ENCODE data around the gene SQOR.
A peak's percentile ranks its signal among the peaks of the same experiment; 100 is the strongest.

The SQOR gene

GRCh38 chr15:45705510-45706473, 71.0 kb downstream of the SQOR start:
- Histone ChIP-seq H4K91ac (ENCODE audit: low read length) (no peak overlapping the region), H2AFZ (ENCODE audit: low read depth, low read length) (no peak overlapping the region), H3K14ac (ENCODE audit: low read length in 2 of 2) (no peak overlapping the region), H3K79me1 (replicated peaks; ENCODE audit: low read length, poor library complexity, severe bottlenecking) (peaks cover 2% of the 10 kb centered on the region), H3K9ac (ENCODE audit: low read length) (peak overlapping the region; percentile 85), H2BK5ac (ENCODE audit: low read depth, low read length, poor library complexity, severe bottlenecking) (no peak overlapping the region), H4K8ac (ENCODE audit: low read length) (no peak overlapping the region), H2BK15ac (ENCODE audit: low read depth, poor library complexity, severe bottlenecking) (no peak overlapping the region), H3K4me2 (ENCODE audit: low read length, poor library complexity, severe bottlenecking) (peak overlapping the region; percentile 95), H3K4me3 (ENCODE audit: insufficient read depth in 1 of 2, low read depth in 1 of 2, low read length in 2 of 2) (peak overlapping the region in 1 of 2 experiments; percentile 86), H2BK12ac (ENCODE audit: low read length in 2 of 2) (no peak overlapping the region), H2AK5ac (ENCODE audit: low read length, severe bottlenecking) (no peak overlapping the region), H2BK120ac (ENCODE audit: low read depth, low read length) (no peak overlapping the region), H3K4ac (ENCODE audit: low read depth in 1 of 2, low read length in 2 of 2) (peak overlapping the region in 1 of 2 experiments; percentile 15), H3K4me1 (ENCODE audit: control insufficient read depth, insufficient read depth, low read depth, low read length) (peaks cover 11% of the 10 kb centered on the region), H3K9me3 (ENCODE audit: control insufficient read depth, low read length) (no peaks in the 10 kb centered on the region), H3K36me3 (ENCODE audit: control insufficient read depth in 1 of 2, insufficient read depth in 2 of 2, low read depth in 1 of 2, low read length in 2 of 2) (no peaks in the 10 kb centered on the region), H3K27me3 (ENCODE audit: control insufficient read depth in 1 of 2, insufficient read depth in 1 of 2, low read length in 2 of 2) (no peaks in the 10 kb centered on the region), H3K18ac (ENCODE audit: low read depth in 1 of 2, low read length in 2 of 2) (no peak overlapping the region), H3K27ac (ENCODE audit: low read length, poor library complexity, severe bottlenecking) (peak overlapping the region; percentile 39), H3K23ac (ENCODE audit: low read length in 2 of 2) (no peak overlapping the region)
- WGBS: 2% methylated on average over 13 of the region's 15 CpGs
- peak; percentile 88 for DNase-seq

GRCh38 chr15:45710657-45711056, 75.8 kb downstream of the SQOR start:
- Histone ChIP-seq H3K4me2 (ENCODE audit: low read length, poor library complexity, severe bottlenecking) (no peak overlapping the region), H2BK15ac (ENCODE audit: low read depth, poor library complexity, severe bottlenecking) (no peak overlapping the region), H3K9ac (ENCODE audit: low read length) (no peak overlapping the region), H2BK120ac (ENCODE audit: low read depth, low read length) (no peak overlapping the region), H3K27me3 (ENCODE audit: control insufficient read depth in 1 of 2, insufficient read depth in 1 of 2, low read length in 2 of 2) (no peaks in the 10 kb centered on the region), H4K91ac (ENCODE audit: low read length) (no peak overlapping the region), H3K4ac (ENCODE audit: low read depth in 1 of 2, low read length in 2 of 2) (no peak overlapping the region), H3K9me3 (ENCODE audit: control insufficient read depth, low read length) (no peaks in the 10 kb centered on the region), H3K14ac (ENCODE audit: low read length in 2 of 2) (no peak overlapping the region), H3K4me1 (ENCODE audit: control insufficient read depth, insufficient read depth, low read depth, low read length) (peaks cover 4% of the 10 kb centered on the region), H2BK12ac (ENCODE audit: low read length in 2 of 2) (no peak overlapping the region), H3K4me3 (ENCODE audit: insufficient read depth in 1 of 2, low read depth in 1 of 2, low read length in 2 of 2) (no peak overlapping the region), H3K23ac (ENCODE audit: low read length in 2 of 2) (peak overlapping the region in 1 of 2 experiments; percentile 69), H4K8ac (ENCODE audit: low read length) (no peak overlapping the region), H3K27ac (ENCODE audit: low read length, poor library complexity, severe bottlenecking) (no peak overlapping the region), H2BK5ac (ENCODE audit: low read depth, low read length, poor library complexity, severe bottlenecking) (no peak overlapping the region), H2AFZ (ENCODE audit: low read depth, low read length) (peak overlapping the region; percentile 42), H3K79me1 (replicated peaks; ENCODE audit: low read length, poor library complexity, severe bottlenecking) (peaks cover 2% of the 10 kb centered on the region), H3K36me3 (ENCODE audit: control insufficient read depth in 1 of 2, insufficient read depth in 2 of 2, low read depth in 1 of 2, low read length in 2 of 2) (no peaks in the 10 kb centered on the region), H2AK5ac (ENCODE audit: low read length, severe bottlenecking) (no peak overlapping the region), H3K18ac (ENCODE audit: low read depth in 1 of 2, low read length in 2 of 2) (no peak overlapping the region)
- peak; percentile 61 for DNase-seq
- WGBS: 9% methylated on average over 6 of the region's 6 CpGs

DNA sequence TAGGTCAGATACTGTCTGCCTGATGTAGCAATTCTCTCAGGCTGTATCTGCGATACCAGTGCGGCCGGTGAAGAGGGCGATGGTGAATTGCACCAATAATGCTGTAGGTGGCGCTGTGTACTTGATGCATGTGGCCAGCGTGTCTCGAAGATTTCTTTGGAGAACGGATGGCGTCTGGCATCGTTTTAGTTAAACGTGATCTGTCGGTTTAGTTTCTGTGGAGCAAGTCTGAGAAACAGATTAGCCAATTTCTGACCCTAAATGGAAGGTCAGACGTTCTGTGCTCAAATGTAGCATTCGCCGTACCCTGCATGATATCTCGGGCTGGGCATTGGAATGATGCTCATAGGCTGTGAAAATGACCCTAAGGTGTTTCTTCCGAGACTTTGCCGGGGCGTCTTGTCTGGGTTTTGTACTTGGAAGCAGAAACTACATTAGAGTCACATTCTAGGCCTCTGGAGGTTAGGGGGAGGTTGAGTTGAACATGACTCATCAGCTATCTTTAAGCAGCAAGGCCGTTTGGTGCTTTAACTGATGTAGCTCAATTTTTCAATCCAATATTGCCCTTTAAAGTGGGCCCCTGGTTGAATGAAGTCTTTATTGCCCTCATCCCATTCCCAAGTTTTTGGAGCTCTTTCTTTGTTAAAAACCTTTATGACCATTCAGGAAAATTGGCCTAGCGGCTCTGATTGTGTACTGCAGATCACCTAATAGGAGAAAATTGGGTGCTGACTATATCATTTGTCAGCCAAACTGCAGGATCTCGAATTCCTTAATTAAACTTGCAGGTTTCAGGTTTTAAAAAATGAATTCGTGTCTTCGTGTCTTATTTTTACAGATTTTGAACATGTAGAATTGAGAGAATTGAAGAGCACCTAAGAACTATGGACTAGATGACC, 80.0 kb downstream of the SQOR start:
- Histone ChIP-seq H3K27me3 (ENCODE audit: control insufficient read depth in 1 of 2, insufficient read depth in 1 of 2, low read length in 2 of 2) (no peaks in the 10 kb centered on the region), H3K23ac (ENCODE audit: low read length in 2 of 2) (no peak overlapping the region), H3K36me3 (ENCODE audit: control insufficient read depth in 1 of 2, insufficient read depth in 2 of 2, low read depth in 1 of 2, low read length in 2 of 2) (no peaks in the 10 kb centered on the region), H3K27ac (ENCODE audit: low read length, poor library complexity, severe bottlenecking) (peak overlapping the region; percentile 43), H3K9me3 (ENCODE audit: control insufficient read depth, low read length) (no peaks in the 10 kb centered on the region), H2AFZ (ENCODE audit: low read depth, low read length) (no peak overlapping the region), H4K91ac (ENCODE audit: low read length) (no peak overlapping the region), H3K4me2 (ENCODE audit: low read length, poor library complexity, severe bottlenecking) (peak overlapping the region; percentile 81), H3K4me3 (ENCODE audit: insufficient read depth in 1 of 2, low read depth in 1 of 2, low read length in 2 of 2) (peak overlapping the region in 1 of 2 experiments; percentile 71), H2BK120ac (ENCODE audit: low read depth, low read length) (no peak overlapping the region), H3K18ac (ENCODE audit: low read depth in 1 of 2, low read length in 2 of 2) (peak overlapping the region in 1 of 2 experiments; percentile 55), H3K4me1 (ENCODE audit: control insufficient read depth, insufficient read depth, low read depth, low read length) (peaks cover 4% of the 10 kb centered on the region), H3K14ac (ENCODE audit: low read length in 2 of 2) (no peak overlapping the region), H2BK12ac (ENCODE audit: low read length in 2 of 2) (no peak overlapping the region), H2BK15ac (ENCODE audit: low read depth, poor library complexity, severe bottlenecking) (no peak overlapping the region), H3K9ac (ENCODE audit: low read length) (peak overlapping the region; percentile 80), H3K79me1 (replicated peaks; ENCODE audit: low read length, poor library complexity, severe bottlenecking) (peaks cover 3% of the 10 kb centered on the region), H3K4ac (ENCODE audit: low read depth in 1 of 2, low read length in 2 of 2) (no peak overlapping the region), H4K8ac (ENCODE audit: low read length) (peak overlapping the region; percentile 88), H2BK5ac (ENCODE audit: low read depth, low read length, poor library complexity, severe bottlenecking) (no peak overlapping the region), H2AK5ac (ENCODE audit: low read length, severe bottlenecking) (no peak overlapping the region)
- peak; percentile 81 for DNase-seq
- WGBS: 31% methylated on average over 23 of the region's 24 CpGs

GRCh38 chr15:45715528-45715927, 80.7 kb downstream of the SQOR start:
- 100% methylated on average over 1 of the region's 1 CpG for WGBS
- no peak overlapping the region for H2BK15ac ChIP-seq (ENCODE audit: low read depth, poor library complexity, severe bottlenecking)
- no peak overlapping the region for H3K27ac ChIP-seq (ENCODE audit: low read length, poor library complexity, severe bottlenecking)
- no peaks in the 10 kb centered on the region for H3K9me3 ChIP-seq (ENCODE audit: control insufficient read depth, low read length)
- DNase-seq: peak; percentile 23
- no peak overlapping the region for H3K18ac ChIP-seq (ENCODE audit: low read depth in 1 of 2, low read length in 2 of 2)
- H3K4ac ChIP-seq (ENCODE audit: low read depth in 1 of 2, low read length in 2 of 2): no peak overlapping the region
- peaks cover 4% of the 10 kb centered on the region for H3K79me1 ChIP-seq (replicated peaks; ENCODE audit: low read length, poor library complexity, severe bottlenecking)
- no peak overlapping the region for H2BK12ac ChIP-seq (ENCODE audit: low read length in 2 of 2)
- H4K8ac ChIP-seq (ENCODE audit: low read length): no peak overlapping the region
- H3K14ac ChIP-seq (ENCODE audit: low read length in 2 of 2): no peak overlapping the region
- H2AFZ ChIP-seq (ENCODE audit: low read depth, low read length): no peak overlapping the region
- H3K36me3 ChIP-seq (ENCODE audit: control insufficient read depth in 1 of 2, insufficient read depth in 2 of 2, low read depth in 1 of 2, low read length in 2 of 2): no peaks in the 10 kb centered on the region
- H3K4me2 ChIP-seq (ENCODE audit: low read length, poor library complexity, severe bottlenecking): no peak overlapping the region
- H2AK5ac ChIP-seq (ENCODE audit: low read length, severe bottlenecking): no peak overlapping the region
- H2BK120ac ChIP-seq (ENCODE audit: low read depth, low read length): no peak overlapping the region
- peaks cover 4% of the 10 kb centered on the region for H3K4me1 ChIP-seq (ENCODE audit: control insufficient read depth, insufficient read depth, low read depth, low read length)
- H3K9ac ChIP-seq (ENCODE audit: low read length): peak overlapping the region; percentile 12
- H2BK5ac ChIP-seq (ENCODE audit: low read depth, low read length, poor library complexity, severe bottlenecking): no peak overlapping the region
- no peak overlapping the region for H3K4me3 ChIP-seq (ENCODE audit: insufficient read depth in 1 of 2, low read depth in 1 of 2, low read length in 2 of 2)
- no peaks in the 10 kb centered on the region for H3K27me3 ChIP-seq (ENCODE audit: control insufficient read depth in 1 of 2, insufficient read depth in 1 of 2, low read length in 2 of 2)
- H3K23ac ChIP-seq (ENCODE audit: low read length in 2 of 2): no peak overlapping the region
- no peak overlapping the region for H4K91ac ChIP-seq (ENCODE audit: low read length)
